ENCODE results near the gene RHOG.
"Not testable (repeated sequence)": the region's sequence is repeated elsewhere in the genome, so short reads cannot be mapped to it uniquely, and the experiment has no call there.

The RHOG gene

GRCh38 chr11:3803726-3804495, 36.8 kb downstream of the RHOG start:
- Histone ChIP-seq H3K4me3 (ENCODE audit: low read length) (no peak overlapping the region), H3K9me3 (ENCODE audit: control insufficient read depth, low read length) (no peaks in the 10 kb centered on the region), H3K4me1 (ENCODE audit: control insufficient read depth, insufficient read depth, low read length) (peaks cover 14% of the 10 kb centered on the region), H3K36me3 (ENCODE audit: control insufficient read depth, insufficient read depth, low read length, severe bottlenecking) (no peaks in the 10 kb centered on the region), H3K9ac (ENCODE audit: low read length) (no peak overlapping the region), H3K27me3 (replicated peaks; ENCODE audit: control insufficient read depth, insufficient read depth, low read length) (no peaks in the 10 kb centered on the region)
- no peak for DNase-seq (ENCODE audit: low read depth)

GRCh38 chr11:3802011-3802790, 38.6 kb downstream of the RHOG start:
- Histone ChIP-seq H3K36me3 (ENCODE audit: control insufficient read depth, insufficient read depth, low read length, severe bottlenecking) (no peaks in the 10 kb centered on the region), H3K4me3 (ENCODE audit: low read length) (no peak overlapping the region), H3K9me3 (ENCODE audit: control insufficient read depth, low read length) (no peaks in the 10 kb centered on the region), H3K4me1 (ENCODE audit: control insufficient read depth, insufficient read depth, low read length) (peaks cover 17% of the 10 kb centered on the region), H3K9ac (ENCODE audit: low read length) (peak overlapping the region; percentile 34), H3K27me3 (replicated peaks; ENCODE audit: control insufficient read depth, insufficient read depth, low read length) (no peaks in the 10 kb centered on the region)
- no peak for DNase-seq (ENCODE audit: low read depth)

- Histone ChIP-seq H3K36me3 (ENCODE audit: control insufficient read depth, insufficient read depth, low read length, severe bottlenecking) (no peaks in the 10 kb centered on the region), H3K4me3 (ENCODE audit: low read length) (no peak overlapping the region), H3K27me3 (replicated peaks; ENCODE audit: control insufficient read depth, insufficient read depth, low read length) (no peaks in the 10 kb centered on the region), H3K4me1 (ENCODE audit: control insufficient read depth, insufficient read depth, low read length) (peaks cover 32% of the 10 kb centered on the region), H3K9ac (ENCODE audit: low read length) (no peak overlapping the region), H3K9me3 (ENCODE audit: control insufficient read depth, low read length) (no peaks in the 10 kb centered on the region)
- DNase-seq (ENCODE audit: low read depth), result no peak
Measured at GRCh38 chr11:3799873-3800272, 40.9 kb downstream of the RHOG start.

GRCh38 chr11:3799143-3799542, 41.6 kb downstream of the RHOG start:
- no peak for DNase-seq (ENCODE audit: low read depth)
- H3K4me1 ChIP-seq (ENCODE audit: control insufficient read depth, insufficient read depth, low read length), result peaks cover 37% of the 10 kb centered on the region
- no peak overlapping the region for H3K4me3 ChIP-seq (ENCODE audit: low read length)
- peaks cover 1% of the 10 kb centered on the region for H3K36me3 ChIP-seq (ENCODE audit: control insufficient read depth, insufficient read depth, low read length, severe bottlenecking)
- no peaks in the 10 kb centered on the region for H3K27me3 ChIP-seq (replicated peaks; ENCODE audit: control insufficient read depth, insufficient read depth, low read length)
- H3K9me3 ChIP-seq (ENCODE audit: control insufficient read depth, low read length), result no peaks in the 10 kb centered on the region
- no peak overlapping the region for H3K9ac ChIP-seq (ENCODE audit: low read length)

- Histone ChIP-seq H3K9me3 (ENCODE audit: control insufficient read depth, low read length) (no peaks in the 10 kb centered on the region), H3K4me1 (ENCODE audit: control insufficient read depth, insufficient read depth, low read length) (peaks cover 33% of the 10 kb centered on the region), H3K4me3 (ENCODE audit: low read length) (peak within 1 kb of the TSS; percentile 99), H3K27me3 (replicated peaks; ENCODE audit: control insufficient read depth, insufficient read depth, low read length) (no peaks in the 10 kb centered on the region), H3K36me3 (ENCODE audit: control insufficient read depth, insufficient read depth, low read length, severe bottlenecking) (peaks cover 16% of the 10 kb centered on the region), H3K9ac (ENCODE audit: low read length) (peak within 1 kb of the TSS; percentile 98)
- peak; percentile 100 for DNase-seq (ENCODE audit: low read depth)
Measured at GRCh38 chr11:3797329-3798090, 43.2 kb downstream of the RHOG start, which contains the start of gene NUP98. TSS of gene NUP98 (minus strand) at chr11:3797554. CDS start at chr11:3782117, 15,437 bp downstream.

- Histone ChIP-seq H3K9ac (ENCODE audit: low read length) (peak overlapping the region; percentile 98), H3K27me3 (replicated peaks; ENCODE audit: control insufficient read depth, insufficient read depth, low read length) (no peaks in the 10 kb centered on the region), H3K4me1 (ENCODE audit: control insufficient read depth, insufficient read depth, low read length) (peaks cover 27% of the 10 kb centered on the region), H3K4me3 (ENCODE audit: low read length) (peak overlapping the region; percentile 99), H3K36me3 (ENCODE audit: control insufficient read depth, insufficient read depth, low read length, severe bottlenecking) (peaks cover 21% of the 10 kb centered on the region), H3K9me3 (ENCODE audit: control insufficient read depth, low read length) (no peaks in the 10 kb centered on the region)
- DNase-seq (ENCODE audit: low read depth), result peak; percentile 77
Measured at GRCh38 chr11:3796801-3797328, 43.9 kb downstream of the RHOG start.

GRCh38 chr11:3796346-3796745, 44.4 kb downstream of the RHOG start:
- peak; percentile 31 for DNase-seq (ENCODE audit: low read depth)
- H3K4me1 ChIP-seq (ENCODE audit: control insufficient read depth, insufficient read depth, low read length), result peaks cover 25% of the 10 kb centered on the region
- H3K27me3 ChIP-seq (replicated peaks; ENCODE audit: control insufficient read depth, insufficient read depth, low read length), result no peaks in the 10 kb centered on the region
- peaks cover 21% of the 10 kb centered on the region for H3K36me3 ChIP-seq (ENCODE audit: control insufficient read depth, insufficient read depth, low read length, severe bottlenecking)
- peak overlapping the region; percentile 99 for H3K4me3 ChIP-seq (ENCODE audit: low read length)
- no peaks in the 10 kb centered on the region for H3K9me3 ChIP-seq (ENCODE audit: control insufficient read depth, low read length)
- H3K9ac ChIP-seq (ENCODE audit: low read length), result peak overlapping the region; percentile 98

- DNase-seq (ENCODE audit: low read depth), result no peak
Measured at GRCh38 chr11:3796002-3796311, 44.8 kb downstream of the RHOG start.

GRCh38 chr11:3795131-3796001, 45.4 kb downstream of the RHOG start:
- H3K36me3 ChIP-seq (ENCODE audit: control insufficient read depth, insufficient read depth, low read length, severe bottlenecking), result peaks cover 25% of the 10 kb centered on the region
- peak overlapping the region; percentile 99 for H3K4me3 ChIP-seq (ENCODE audit: low read length)

More at GRCh38 chr11:3796002-3796311, 44.8 kb downstream of the RHOG start:
- Histone ChIP-seq H3K4me1 (ENCODE audit: control insufficient read depth, insufficient read depth, low read length) (peaks cover 25% of the 10 kb centered on the region), H3K27me3 (replicated peaks; ENCODE audit: control insufficient read depth, insufficient read depth, low read length) (no peaks in the 10 kb centered on the region), H3K9me3 (ENCODE audit: control insufficient read depth, low read length) (no peaks in the 10 kb centered on the region), H3K9ac (ENCODE audit: low read length) (peak overlapping the region; percentile 98), H3K36me3 (ENCODE audit: control insufficient read depth, insufficient read depth, low read length, severe bottlenecking) (peaks cover 21% of the 10 kb centered on the region), H3K4me3 (ENCODE audit: low read length) (peak overlapping the region; percentile 99)

GRCh38 chr11:3794387-3794786, 46.4 kb downstream of the RHOG start:
- Histone ChIP-seq H3K4me1 (ENCODE audit: control insufficient read depth, insufficient read depth, low read length) (peaks cover 29% of the 10 kb centered on the region), H3K36me3 (ENCODE audit: control insufficient read depth, insufficient read depth, low read length, severe bottlenecking) (peaks cover 27% of the 10 kb centered on the region)
- H3K4me3 ChIP-seq (ENCODE audit: low read length); H3K27me3 ChIP-seq (replicated peaks; ENCODE audit: control insufficient read depth, insufficient read depth, low read length); DNase-seq (ENCODE audit: low read depth); H3K9ac ChIP-seq (ENCODE audit: low read length); H3K9me3 ChIP-seq (ENCODE audit: control insufficient read depth, low read length): not testable (repeated sequence)

More at GRCh38 chr11:3795131-3796001, 45.4 kb downstream of the RHOG start:
- Histone ChIP-seq H3K9ac (ENCODE audit: low read length) (peak overlapping the region; percentile 98), H3K4me1 (ENCODE audit: control insufficient read depth, insufficient read depth, low read length) (peaks cover 28% of the 10 kb centered on the region), H3K27me3 (replicated peaks; ENCODE audit: control insufficient read depth, insufficient read depth, low read length) (no peaks in the 10 kb centered on the region), H3K9me3 (ENCODE audit: control insufficient read depth, low read length) (no peaks in the 10 kb centered on the region)
- DNase-seq (ENCODE audit: low read depth), result no peak

Measured in adipocyte (in vitro differentiated cells).